K562 (cell line): Measurements from ENCODE around the gene KISS1R. TPM values are rescaled to one million over a fixed set of nuclear protein-coding genes. Genes with fewer than 3 reads are reported as not detected.
A peak's percentile ranks its signal among the peaks of the same experiment; 100 is the strongest.

Experiments used
- CHAMP1 ChIP-seq: fragments of 450-650 bp; IDR thresholded peaks from 2 replicates; pipeline ENCODE4 v1.6.1; 2016; ENCODE audit warnings: mild to moderate bottlenecking
- RBFOX2 ChIP-seq: fragments of 200-400 bp; formaldehyde crosslinking; IDR thresholded peaks from 2 replicates; pipeline ENCODE4 v1.6.1; 2017; ENCODE audit warnings: low read depth, mild to moderate bottlenecking, low read length, moderate library complexity
- SMARCA5 ChIP-seq: fragments of 450-650 bp; IDR thresholded peaks from 2 replicates; pipeline ENCODE4 v1.6.1; 2016
- ZBTB33 ChIP-seq: sonication (generic); formaldehyde crosslinking; IDR thresholded peaks from 2 replicates; pipeline ENCODE4 v1.8.1; 2023; ENCODE audit warnings: mild to moderate bottlenecking, missing genetic modification reagents
- ZNF407 ChIP-seq: fragments of 450-650 bp; IDR thresholded peaks from 2 replicates; pipeline ENCODE4 v1.6.1; 2016; ENCODE audit warnings: low read depth
- polyA plus RNA-seq, 8 experiments: library from polyadenylated mRNA; depleted of rRNA in 4 of 8; stranded (reverse) in 5 of 8; unstranded in 3 of 8; fragments of >200 nt; fragmentation: Nextera tagmentation in 2 of 8; fragmentation: Illumina TruSeq in 1 of 8; extraction: Ambion mirVana in 2 of 8; extraction: Trizol in 1 of 8; gene quantifications; 2 replicates each; pipeline versions ENCODE4 v1.2.1 to v1.2.3, GENCODE V29; 2011 to 2014; ENCODE audit warnings: inconsistent platforms in 1 of 8, missing spikeins in 1 of 8
- total RNA-seq, 7 experiments: library from RNA; depleted of rRNA in 6 of 7; stranded (reverse); fragments of >200 nt in 6 of 7; fragmentation: Illumina TruSeq in 2 of 7; extraction: Trizol in 2 of 7; gene quantifications; 2 replicates each; pipeline versions ENCODE4 v1.2.1 to v1.2.3, GENCODE V29; 2011 to 2021; ENCODE audit warnings: low replicate concordance in 1 of 7

KISS1R gene
- total and polyA plus RNA-seq, 9 of the 15 experiments (the other 6 are each of a cell fraction or from before 2014, with no cell fraction given), result 0.37 to 39.4 (median 2.0) TPM

GRCh38 chr19:937259-937694 lies 20.1 kb downstream of the KISS1R start (continued):
- TF ChIP-seq ZNF407, result no peak
- TF ChIP-seq RBFOX2, result 0 out of 2 replicates have a peak, but pooled peaks have one; percentile 6
- TF ChIP-seq CHAMP1, result no peak
- peak; percentile 70 for TF ChIP-seq ZBTB33
- TF ChIP-seq SMARCA5, result no peak
